ENCODE measurements around the gene CPED1. TPM values are rescaled to one million over a fixed set of nuclear protein-coding genes. Genes with fewer than 3 reads are reported as not detected.
"Not testable (repeated sequence)": the region's sequence is repeated elsewhere in the genome, so short reads cannot be mapped to it uniquely, and the experiment has no call there.

Gene CPED1
- total RNA-seq, 1 donor from 2014 or later: 48.7 TPM

DNA sequence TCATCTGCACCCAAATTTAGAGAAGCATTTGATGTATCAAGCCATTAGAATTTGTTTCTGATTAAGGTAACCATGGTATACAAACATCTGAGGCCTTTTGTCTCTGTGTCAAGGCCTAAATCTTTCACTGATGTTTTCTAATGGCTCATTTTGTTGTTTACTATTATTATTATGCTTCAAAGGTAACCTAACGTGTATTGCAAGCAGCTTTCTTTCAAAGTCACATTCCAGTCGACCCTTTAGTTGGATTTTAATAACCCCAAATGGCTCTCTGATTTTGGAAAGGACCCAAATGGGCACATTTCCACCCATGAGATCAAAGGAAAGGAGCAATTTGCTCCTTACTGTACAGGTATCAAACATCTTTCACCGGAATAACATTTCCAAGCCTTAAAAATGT, 293.6 kb downstream of the CPED1 start:
- DNase-seq (ENCODE audit: low spot score): no peak

DNA sequence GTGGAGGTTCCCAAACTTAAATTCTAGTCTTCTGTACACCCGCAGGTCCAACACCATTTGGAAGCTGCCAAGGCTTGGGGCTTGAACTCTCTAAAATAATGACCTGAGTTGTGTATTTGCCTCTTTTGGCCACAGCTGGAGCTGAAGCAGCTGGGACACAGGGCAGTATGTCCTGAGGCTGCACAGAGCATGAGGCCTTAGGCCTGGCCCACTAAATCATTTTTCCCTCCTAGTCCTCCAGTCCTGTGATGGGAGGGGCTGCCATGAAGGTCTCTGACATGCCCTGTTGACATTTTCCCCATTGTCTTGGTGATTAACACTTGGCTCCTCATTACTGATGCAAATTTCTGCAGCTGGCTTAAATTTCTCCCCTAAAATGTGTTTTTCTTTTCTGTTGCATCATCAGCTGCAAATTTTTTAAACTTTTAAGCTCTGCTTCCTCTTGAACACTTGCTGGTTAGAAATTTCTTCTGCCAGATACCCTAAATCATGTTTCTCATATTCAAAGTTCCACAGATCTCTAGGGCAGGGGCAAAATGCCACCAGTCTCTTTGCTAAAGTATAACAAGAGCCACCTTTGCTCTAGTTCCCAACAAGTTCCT, 296.7 kb downstream of the CPED1 start:
- intact Hi-C loops (cut with DNase I): no loop called here
- DNase-seq (ENCODE audit: low spot score): no peak

More for the DNA sequence above, 293.6 kb downstream of the CPED1 start:
- intact Hi-C loops (cut with DNase I): no loop called here

DNA sequence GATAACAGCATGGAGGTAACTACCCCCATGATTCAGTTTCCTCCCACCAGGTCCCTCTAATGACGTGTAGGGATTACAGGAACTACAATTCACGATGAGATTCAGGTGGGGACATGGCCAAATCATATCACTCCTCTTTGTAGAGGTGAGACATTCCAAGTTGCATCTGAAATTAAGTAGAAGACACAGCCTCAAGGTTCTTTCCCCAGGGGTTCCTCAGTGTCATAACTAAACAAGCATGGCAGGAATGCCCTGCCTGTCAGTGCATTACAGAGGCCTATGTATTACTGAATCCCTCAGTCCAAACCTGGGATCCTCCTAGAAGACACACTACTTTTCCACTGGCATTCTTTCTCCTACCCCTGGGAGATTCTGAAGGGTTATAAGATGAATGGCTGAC, 297.7 kb downstream of the CPED1 start:
- intact Hi-C loops (cut with DNase I): no loop called here
- no peak for DNase-seq (ENCODE audit: low spot score)

- intact Hi-C loops (cut with DNase I): no loop called here
Observed at GRCh38 chr7:121286742-121287734, 298.5 kb downstream of the CPED1 start.

GRCh38 chr7:121288894-121289293, 300.4 kb downstream of the CPED1 start:
- intact Hi-C loops (cut with DNase I): no loop called here
- DNase-seq (ENCODE audit: low spot score): no peak

More at GRCh38 chr7:121286742-121287734, 298.5 kb downstream of the CPED1 start:
- no peak for DNase-seq (ENCODE audit: low spot score)

DNA sequence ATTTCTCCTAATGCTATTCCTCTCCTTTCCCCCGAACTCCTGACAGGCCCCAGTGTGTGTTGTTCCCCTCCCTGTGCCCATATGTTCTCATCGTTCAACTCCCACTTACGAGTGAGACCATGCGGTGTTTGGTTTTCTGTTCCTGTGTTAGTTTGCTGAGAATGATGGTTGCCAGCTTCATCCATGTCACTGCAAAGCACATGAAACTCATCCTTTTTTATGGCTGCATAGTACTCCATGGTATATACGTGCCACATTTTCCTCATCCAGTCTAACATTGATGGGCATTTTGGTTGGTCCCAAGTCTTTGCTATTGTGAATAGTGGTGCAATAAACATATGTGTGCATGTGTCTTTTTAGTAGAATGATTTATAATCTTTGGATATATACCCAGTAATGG, 301.4 kb downstream of the CPED1 start:
- intact Hi-C loops (cut with DNase I): not testable (repeated sequence)

GRCh38 chr7:121294448-121294992, 306.0 kb downstream of the CPED1 start:
- no peak for DNase-seq (ENCODE audit: low spot score)
- intact Hi-C loops (cut with DNase I): no loop called here

More for the DNA sequence above, 301.4 kb downstream of the CPED1 start:
- DNase-seq (ENCODE audit: low spot score): not testable (repeated sequence)

GRCh38 chr7:121297843-121298242, 309.3 kb downstream of the CPED1 start:
- DNase-seq (ENCODE audit: low spot score): no peak
- intact Hi-C loops (cut with DNase I): no loop called here

- intact Hi-C loops (cut with DNase I): no loop called here
- DNase-seq (ENCODE audit: low spot score): no peak
Observed at GRCh38 chr7:121298831-121299239, 310.3 kb downstream of the CPED1 start.

DNA sequence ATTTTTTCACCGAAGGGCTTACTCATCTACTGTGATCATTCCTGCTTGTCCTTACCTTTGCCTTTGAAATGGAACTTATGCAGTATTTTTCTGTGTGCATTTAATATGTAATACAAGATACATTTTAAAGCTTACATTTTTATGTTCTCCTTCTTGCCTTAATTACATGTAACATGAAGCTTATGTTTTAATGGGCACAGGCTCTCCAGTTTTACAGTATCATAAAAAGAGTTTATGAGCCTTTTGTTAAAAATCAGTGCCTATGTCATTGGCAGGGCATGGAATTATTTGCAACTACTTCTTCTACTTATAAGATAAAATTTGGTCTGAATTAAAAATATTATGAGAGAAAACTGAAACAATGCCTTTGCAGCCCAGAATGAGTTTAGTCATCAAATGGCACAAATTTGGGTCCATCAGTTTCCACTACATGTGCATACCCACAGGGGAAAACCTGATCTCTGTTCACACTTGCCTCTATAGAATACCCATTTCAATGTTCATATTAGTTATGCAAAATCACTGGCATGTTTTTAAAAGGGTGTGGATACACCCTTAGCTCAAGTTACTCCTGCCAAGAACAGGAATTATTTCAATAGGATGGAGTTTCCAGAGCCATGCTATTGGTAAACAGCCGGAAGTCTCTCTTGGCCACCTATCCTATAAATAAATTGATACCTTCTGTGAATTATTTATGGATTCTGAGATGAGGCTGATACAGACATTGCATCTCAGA, 312.3 kb downstream of the CPED1 start:
- intact Hi-C loops (cut with DNase I): no loop called here
- no peak for DNase-seq (ENCODE audit: low spot score)

DNA sequence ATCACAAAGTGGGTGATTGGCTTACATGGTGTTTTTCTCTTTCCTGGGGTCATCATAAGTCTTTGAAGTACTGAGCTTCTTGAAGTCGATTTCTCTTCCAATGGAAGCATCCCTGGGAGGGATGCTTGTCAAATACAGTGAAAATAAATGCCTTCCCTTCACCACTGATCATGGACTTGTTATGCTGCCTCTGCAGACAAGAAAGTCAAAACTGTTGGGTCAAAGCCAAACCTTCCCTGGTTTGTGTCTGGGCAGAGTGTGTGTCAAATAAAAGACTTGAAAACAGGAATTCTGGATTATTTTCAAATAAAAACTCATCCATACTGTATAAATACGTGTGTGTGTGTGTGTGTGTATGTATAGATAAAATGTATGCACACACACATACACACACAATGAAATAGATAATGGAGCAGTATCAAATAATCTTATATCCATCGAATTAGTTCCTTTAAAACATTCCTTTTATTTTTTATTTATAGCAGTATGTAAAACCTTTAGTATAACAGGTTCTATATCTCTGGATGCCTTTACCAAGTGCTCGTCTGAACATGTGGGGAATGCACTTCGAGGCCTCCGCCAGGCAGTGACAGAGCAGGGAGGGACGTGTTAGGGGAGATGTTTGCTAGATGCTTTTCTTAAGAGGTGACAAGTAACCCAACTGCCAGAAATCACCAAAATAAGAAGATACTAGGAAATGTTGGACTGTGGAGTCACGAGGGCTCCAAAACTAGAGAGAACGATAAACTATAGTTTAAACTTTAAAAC, 313.1 kb downstream of the CPED1 start:
- DNase-seq (ENCODE audit: low spot score): no peak
- intact Hi-C loops (cut with DNase I): no loop called here

GRCh38 chr7:121302214-121302745, 313.8 kb downstream of the CPED1 start:
- intact Hi-C loops (cut with DNase I): no loop called here
- DNase-seq (ENCODE audit: low spot score): no peak

DNA sequence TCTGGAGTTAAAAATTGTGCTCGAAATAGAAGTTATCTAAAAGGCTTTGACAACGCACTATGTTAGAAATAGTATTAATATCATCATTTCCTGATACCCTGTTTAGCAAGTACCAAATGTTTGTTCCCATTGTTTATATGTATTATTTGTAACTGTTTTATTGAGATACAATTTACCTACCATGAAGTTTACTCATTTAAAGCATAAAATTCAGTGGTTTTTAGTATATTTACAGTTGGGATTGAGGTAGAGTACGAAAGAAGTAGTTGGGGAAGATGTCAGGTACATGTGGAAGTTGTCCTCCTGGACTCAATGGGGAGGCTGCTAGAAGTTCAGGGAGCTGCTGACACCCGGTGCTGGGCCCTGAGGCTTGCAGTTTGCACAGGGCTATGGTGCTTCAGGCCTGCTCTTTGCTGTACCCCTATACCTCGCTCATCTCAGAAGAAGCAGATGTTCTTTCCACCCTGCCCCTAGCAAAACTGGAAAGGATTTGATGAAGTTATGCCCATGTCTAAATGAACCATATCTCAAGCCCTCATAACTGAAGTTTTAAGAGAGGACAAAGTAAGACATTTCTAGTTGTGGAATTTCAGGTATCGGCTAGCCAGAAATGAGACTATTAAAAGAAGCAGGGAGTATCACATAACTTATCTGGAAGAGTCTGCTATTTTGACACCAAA, 315.1 kb downstream of the CPED1 start:
- intact Hi-C loops (cut with DNase I): no loop called here
- DNase-seq (ENCODE audit: low spot score): no peak

DNA sequence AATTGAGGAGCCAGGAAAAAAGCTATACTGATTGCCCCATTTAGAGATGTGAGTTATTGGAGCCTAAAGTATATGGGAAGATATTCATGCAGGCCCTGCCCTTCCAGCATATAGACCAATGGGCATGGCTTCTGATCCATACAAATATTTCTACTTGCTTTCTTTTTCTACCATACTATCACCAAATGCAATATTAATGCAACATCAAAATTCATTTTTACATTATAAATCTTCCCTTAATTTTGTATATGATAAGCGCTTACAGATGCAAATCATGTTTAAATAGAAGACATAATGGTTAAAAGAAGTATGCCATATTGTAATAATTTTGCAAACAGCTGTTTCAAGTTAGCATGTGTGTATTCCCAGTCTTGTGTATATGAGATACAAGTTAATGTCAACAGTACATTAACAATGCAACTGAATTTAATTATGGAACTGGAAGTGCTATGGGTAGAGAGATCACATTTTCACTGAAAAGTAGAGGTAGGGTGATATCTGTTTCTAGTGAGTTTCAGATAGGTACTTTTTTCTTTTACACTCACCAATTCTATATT, 315.7 kb downstream of the CPED1 start:
- intact Hi-C loops (cut with DNase I): no loop called here

GRCh38 chr7:121305109-121305508, 316.6 kb downstream of the CPED1 start:
- no peak for DNase-seq (ENCODE audit: low spot score)
- intact Hi-C loops (cut with DNase I): no loop called here

More for the DNA sequence above, 315.7 kb downstream of the CPED1 start:
- no peak for DNase-seq (ENCODE audit: low spot score)

- no peak for DNase-seq (ENCODE audit: low spot score)
- intact Hi-C loops (cut with DNase I): no loop called here
Observed at GRCh38 chr7:121306565-121306964, 318.1 kb downstream of the CPED1 start.

DNA sequence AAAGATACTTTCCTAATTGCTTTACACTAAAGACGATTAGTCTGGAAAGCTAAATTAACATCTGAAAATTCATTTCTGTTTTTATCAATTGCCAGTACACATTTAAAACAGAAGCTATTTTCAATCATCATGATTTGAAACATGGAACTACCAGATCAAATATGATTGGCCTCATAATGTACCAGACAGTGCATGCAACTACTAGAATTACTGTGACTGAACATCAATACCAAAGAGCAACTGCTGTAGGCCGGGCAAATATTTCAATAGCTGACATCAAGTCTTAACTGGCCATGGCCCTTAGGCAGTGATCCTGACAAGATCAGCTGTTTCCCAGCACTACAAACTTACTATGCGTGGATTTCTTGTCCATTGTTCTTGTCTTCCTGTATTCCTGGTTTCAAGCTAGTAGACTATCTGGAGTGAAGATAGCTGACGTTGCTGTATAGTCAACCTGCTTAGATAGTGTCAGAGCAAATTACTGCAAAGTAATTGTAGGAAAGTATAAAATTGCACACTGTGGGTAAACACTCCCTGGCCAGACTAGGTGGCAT, 318.6 kb downstream of the CPED1 start:
- intact Hi-C loops (cut with DNase I): no loop called here
- DNase-seq (ENCODE audit: low spot score): no peak
